T-helper 17 cell (primary cell): ENCODE data around the gene B3GNT5. TPM values are rescaled to one million over a fixed set of nuclear protein-coding genes. Genes with fewer than 3 reads are reported as not detected.
"Not testable (repeated sequence)": the region's sequence is repeated elsewhere in the genome, so short reads cannot be mapped to it uniquely, and the experiment has no call there.

Experiments used
- ATAC-seq: fragments of 150-1000 bp; cut with Tn5 transposase; 2 replicates; pipeline ENCODE4 v1.10.0; 2021; ENCODE audit warnings: mild to moderate bottlenecking, moderate library complexity
- DNase-seq, 3 donors: peaks; one replicate each; pipeline versions ENCODE4 v3.0.0 to v3.0.0-alpha.2; 2020 to 2021
- H3K9me3 ChIP-seq: one replicate; pipeline ENCODE4 v1.7.0; 2013; ENCODE audit warnings: low read length, mild to moderate bottlenecking; ENCODE audit not compliant: control insufficient read depth, poor library complexity, severe bottlenecking
- H3K27ac Mint-ChIP-seq: one replicate; pipeline ENCODE4 v1.8.0; 2022; ENCODE audit warnings: mild to moderate bottlenecking, moderate library complexity, mixed read lengths
- H3K27me3 Mint-ChIP-seq: one replicate; pipeline ENCODE4 v1.8.0; 2022; ENCODE audit warnings: mixed read lengths
- H3K36me3 Mint-ChIP-seq: one replicate; pipeline ENCODE4 v1.8.0; 2022; ENCODE audit warnings: low read depth, mixed read lengths
- H3K4me1 Mint-ChIP-seq: one replicate; pipeline ENCODE4 v1.8.0; 2022; ENCODE audit warnings: mild to moderate bottlenecking, mixed read lengths
- H3K4me3 Mint-ChIP-seq: one replicate; pipeline ENCODE4 v1.8.0; 2022; ENCODE audit warnings: mild to moderate bottlenecking, moderate library complexity, mixed read lengths
- total RNA-seq, 4 donors: library from RNA in 2 of 4; stranded (reverse) in 2 of 4; gene quantifications; one replicate each; pipeline ENCODE4 v1.2.3 and lab custom pipeline; 2022 to 2026

The B3GNT5 gene
- total RNA-seq, 2 donors from 2014 or later: 1.6 to 2.1 TPM

GRCh38 chr3:183217548-183218332 is 35.3 kb upstream of the B3GNT5 start:
- ATAC-seq: no peak

DNA sequence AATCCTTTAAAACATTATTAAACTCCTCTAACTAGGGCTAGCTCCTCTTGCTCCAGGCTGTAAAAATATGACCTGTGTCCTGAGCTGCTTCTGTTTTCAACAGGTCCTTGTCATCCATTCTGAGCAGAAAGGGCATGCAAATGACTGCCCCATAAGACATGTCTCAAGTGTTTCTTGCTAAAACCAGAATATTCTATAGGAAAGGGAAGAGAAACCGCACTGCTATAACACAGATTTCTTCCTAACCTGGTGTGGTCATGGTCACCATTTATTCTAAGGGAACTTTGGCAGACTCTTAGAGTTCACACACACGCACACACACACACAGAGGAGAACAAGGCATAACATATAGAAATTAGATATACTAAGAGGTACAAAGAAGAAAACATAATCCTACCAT is 34.2 kb upstream of the B3GNT5 start:
- Mint-ChIP-seq H3K27me3 (no peaks in the 10 kb centered on the region), H3K4me1 (no peaks in the 10 kb centered on the region), H3K36me3 (peaks cover 3% of the 10 kb centered on the region), H3K4me3 (no peak overlapping the region), H3K27ac (no peak overlapping the region)
- no peaks in the 10 kb centered on the region for H3K9me3 ChIP-seq
- no peak for ATAC-seq
- no peak for DNase-seq

More at GRCh38 chr3:183217548-183218332, 35.3 kb upstream of the B3GNT5 start:
- DNase-seq: no peak
- peaks cover 3% of the 10 kb centered on the region for H3K36me3 Mint-ChIP-seq
- no peaks in the 10 kb centered on the region for H3K4me1 Mint-ChIP-seq
- no peak overlapping the region for H3K27ac Mint-ChIP-seq
- H3K27me3 Mint-ChIP-seq: no peaks in the 10 kb centered on the region
- no peak overlapping the region for H3K4me3 Mint-ChIP-seq
- no peaks in the 10 kb centered on the region for H3K9me3 ChIP-seq

DNA sequence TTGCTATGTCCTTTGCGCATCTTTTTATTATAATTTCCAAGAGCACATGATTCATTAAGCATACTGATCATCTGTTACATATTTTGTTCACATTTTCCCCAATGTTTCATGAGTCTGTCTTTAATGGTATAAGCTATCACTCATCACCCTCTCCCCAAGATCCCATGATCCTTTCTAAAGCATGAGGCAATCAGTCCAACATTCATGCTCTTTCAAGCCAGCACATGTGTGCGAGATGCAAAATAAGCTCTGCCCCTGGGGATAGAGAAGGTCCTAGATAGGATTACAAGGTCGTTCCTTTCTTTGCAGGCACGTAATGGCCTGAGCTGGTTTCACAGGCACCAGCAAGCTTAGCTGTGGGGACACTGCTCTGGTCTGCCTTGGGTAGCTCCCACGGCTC is 32.2 kb upstream of the B3GNT5 start:
- H3K9me3 ChIP-seq: no peaks in the 10 kb centered on the region
- ATAC-seq (no peak), DNase-seq (no peak)
- Mint-ChIP-seq H3K36me3 (no peaks in the 10 kb centered on the region), H3K27ac (no peak overlapping the region), H3K4me1 (peaks cover 11% of the 10 kb centered on the region), H3K27me3 (no peaks in the 10 kb centered on the region), H3K4me3 (no peak overlapping the region)

- H3K9me3 ChIP-seq: no peaks in the 10 kb centered on the region
- DNase-seq (no peak), ATAC-seq (no peak)
- Mint-ChIP-seq H3K36me3 (peaks cover 4% of the 10 kb centered on the region), H3K27ac (no peak overlapping the region), H3K4me1 (peaks cover 11% of the 10 kb centered on the region), H3K4me3 (no peak overlapping the region), H3K27me3 (no peaks in the 10 kb centered on the region)
Observed at GRCh38 chr3:183222631-183223235, 30.3 kb upstream of the B3GNT5 start.

DNA sequence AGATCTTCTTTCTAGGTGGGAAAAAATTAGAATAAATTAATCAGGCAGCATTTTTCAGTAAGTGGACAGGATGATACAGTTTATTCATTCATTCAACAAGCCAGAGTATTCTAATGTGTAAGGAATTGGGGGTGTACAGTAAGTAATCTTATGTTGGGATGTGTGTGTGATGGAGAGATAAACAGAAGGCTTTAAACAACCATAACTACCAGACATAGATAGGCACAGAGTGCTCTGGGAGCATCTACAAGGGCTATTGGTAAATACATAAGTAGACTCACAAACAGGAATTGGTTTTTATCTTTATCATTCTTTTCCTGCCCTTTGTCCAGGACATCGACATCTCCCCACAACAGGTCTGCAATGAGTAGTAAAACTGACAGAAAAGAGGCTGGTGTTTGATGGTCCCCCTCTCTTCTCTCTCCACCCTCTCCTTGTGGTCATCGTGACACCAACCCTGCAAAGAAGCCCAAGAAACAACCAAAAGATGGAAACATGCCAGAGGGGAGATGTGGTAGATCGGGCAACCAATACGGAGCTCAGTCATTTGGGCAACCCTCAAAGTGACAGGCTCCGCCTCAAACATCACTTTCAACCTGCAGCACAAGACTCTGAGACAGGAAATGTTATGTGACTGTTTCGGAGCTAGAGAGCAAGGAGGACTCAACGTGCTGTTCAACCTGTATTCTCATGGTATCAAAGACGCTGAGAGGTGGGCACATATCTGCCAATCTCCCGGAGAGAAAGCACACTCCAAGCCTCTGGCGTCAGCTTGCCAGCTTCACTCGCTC is 28.7 kb upstream of the B3GNT5 start:
- peaks cover 11% of the 10 kb centered on the region for H3K4me1 Mint-ChIP-seq
- peaks cover 7% of the 10 kb centered on the region for H3K36me3 Mint-ChIP-seq
- peak overlapping the region; percentile 79 for H3K27ac Mint-ChIP-seq
- no peaks in the 10 kb centered on the region for H3K9me3 ChIP-seq
- ATAC-seq: peak; percentile 87
- no peak for DNase-seq
- H3K4me3 Mint-ChIP-seq: peak overlapping the region; percentile 80
- H3K27me3 Mint-ChIP-seq: no peaks in the 10 kb centered on the region

DNA sequence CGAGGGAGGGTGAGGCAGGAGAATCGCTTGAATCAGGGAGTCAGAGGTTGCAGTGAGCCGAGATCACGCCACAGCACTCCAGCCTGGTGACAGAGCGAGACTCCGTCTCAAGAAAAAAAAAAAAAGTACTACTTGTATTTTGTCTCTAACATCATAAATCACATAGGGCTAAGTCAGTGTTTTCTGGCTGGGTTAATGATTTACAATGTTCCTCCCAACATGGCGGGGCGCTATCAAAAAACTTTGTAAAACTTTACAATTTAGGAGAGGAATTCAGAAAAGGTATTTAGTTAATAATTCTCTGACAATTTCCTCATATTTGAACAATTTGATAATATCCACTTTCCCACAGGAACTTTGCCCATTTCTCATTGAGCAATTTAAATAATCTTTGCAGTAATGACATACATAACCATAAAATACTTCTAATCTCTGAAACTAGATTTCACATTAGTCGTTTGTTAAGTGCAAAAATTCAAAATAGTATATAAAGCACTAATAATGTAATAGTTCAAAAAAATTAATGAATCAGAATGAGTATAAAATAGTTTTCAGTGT is 26.6 kb upstream of the B3GNT5 start:
- DNase-seq (no peak), ATAC-seq (no peak)
- Mint-ChIP-seq H3K27ac (no peak overlapping the region), H3K4me1 (peaks cover 11% of the 10 kb centered on the region), H3K36me3 (peaks cover 11% of the 10 kb centered on the region), H3K27me3 (no peaks in the 10 kb centered on the region), H3K4me3 (no peak overlapping the region)
- no peaks in the 10 kb centered on the region for H3K9me3 ChIP-seq

DNA sequence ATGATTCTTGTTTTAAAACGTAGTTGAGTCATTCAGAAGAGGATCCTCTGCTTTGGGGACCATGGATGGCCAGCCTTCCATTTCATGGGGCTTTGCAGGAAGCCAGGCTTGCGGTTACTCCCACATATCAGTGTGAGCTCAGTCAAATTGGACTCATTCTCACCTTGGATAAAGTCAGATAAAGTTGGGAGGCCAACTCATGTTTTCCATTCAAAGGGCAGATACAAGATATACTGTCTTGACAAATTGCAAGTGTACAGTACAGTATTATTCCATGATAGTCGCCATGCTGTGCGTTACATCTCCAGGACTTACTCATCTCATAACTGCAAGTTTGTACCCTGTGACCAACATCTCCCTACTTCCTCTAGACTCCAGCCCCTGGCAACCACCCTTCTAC is 25.5 kb upstream of the B3GNT5 start:
- ATAC-seq: no peak
- Mint-ChIP-seq H3K4me1 (peaks cover 11% of the 10 kb centered on the region), H3K4me3 (no peak overlapping the region), H3K27me3 (no peaks in the 10 kb centered on the region), H3K36me3 (peaks cover 11% of the 10 kb centered on the region), H3K27ac (no peak overlapping the region)
- H3K9me3 ChIP-seq: no peaks in the 10 kb centered on the region
- DNase-seq: no peak

DNA sequence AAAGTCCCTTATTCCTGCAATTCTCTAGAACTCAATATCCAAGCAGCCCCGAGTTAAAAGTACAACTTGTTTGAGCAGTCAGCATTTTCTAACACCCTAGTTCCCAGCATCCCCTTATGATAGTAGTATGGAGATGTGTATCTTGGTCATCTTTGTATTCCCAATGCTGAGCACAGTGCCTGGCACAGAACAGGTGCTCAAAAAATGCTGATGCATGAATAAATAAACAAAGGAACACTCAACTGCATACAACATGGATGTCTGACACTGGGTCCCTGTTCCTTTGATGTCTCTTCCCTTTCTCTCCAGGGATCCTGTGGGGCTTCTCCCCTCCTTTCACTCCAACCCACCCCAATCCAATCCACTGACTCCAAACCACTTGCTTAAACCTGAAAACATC is 23.9 kb upstream of the B3GNT5 start:
- peaks cover 11% of the 10 kb centered on the region for H3K36me3 Mint-ChIP-seq
- no peaks in the 10 kb centered on the region for H3K9me3 ChIP-seq
- no peak for DNase-seq
- ATAC-seq: no peak
- H3K27me3 Mint-ChIP-seq: no peaks in the 10 kb centered on the region
- H3K4me1 Mint-ChIP-seq: peaks cover 9% of the 10 kb centered on the region
- no peak overlapping the region for H3K27ac Mint-ChIP-seq
- no peak overlapping the region for H3K4me3 Mint-ChIP-seq

GRCh38 chr3:183230251-183230650 is 22.8 kb upstream of the B3GNT5 start:
- not testable (repeated sequence) for H3K27ac Mint-ChIP-seq, ATAC-seq, H3K4me3 Mint-ChIP-seq, H3K9me3 ChIP-seq, H3K4me1 Mint-ChIP-seq, H3K27me3 Mint-ChIP-seq, DNase-seq
- H3K36me3 Mint-ChIP-seq: peaks cover 11% of the 10 kb centered on the region

- Mint-ChIP-seq H3K27me3 (no peaks in the 10 kb centered on the region), H3K4me3 (no peak overlapping the region), H3K27ac (no peak overlapping the region), H3K36me3 (peaks cover 11% of the 10 kb centered on the region), H3K4me1 (no peaks in the 10 kb centered on the region)
- no peaks in the 10 kb centered on the region for H3K9me3 ChIP-seq
- no peak for DNase-seq
- no peak for ATAC-seq
Observed at GRCh38 chr3:183230826-183231225, 22.2 kb upstream of the B3GNT5 start.

DNA sequence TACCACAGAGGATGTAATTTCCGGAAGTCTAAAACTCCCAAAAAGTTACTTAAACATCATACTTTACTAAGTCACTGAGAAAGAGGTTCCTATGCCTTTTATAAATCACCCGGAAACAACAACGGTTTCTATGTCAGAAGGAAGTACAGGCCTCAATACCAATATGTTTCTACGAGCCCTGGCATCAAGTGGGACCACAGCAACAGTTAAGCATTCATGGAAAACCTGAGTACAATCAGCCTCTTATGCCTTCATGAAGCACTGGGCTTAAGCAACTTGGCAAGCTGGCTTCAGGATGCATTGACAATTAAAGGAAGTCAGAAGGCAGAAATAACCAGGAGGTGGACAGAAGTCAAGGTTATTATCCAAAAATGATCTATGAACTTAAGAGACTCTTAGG is 19.1 kb upstream of the B3GNT5 start:
- no peaks in the 10 kb centered on the region for H3K9me3 ChIP-seq
- Mint-ChIP-seq H3K36me3 (peaks cover 5% of the 10 kb centered on the region), H3K4me1 (no peaks in the 10 kb centered on the region), H3K27ac (no peak overlapping the region), H3K4me3 (no peak overlapping the region), H3K27me3 (no peaks in the 10 kb centered on the region)
- ATAC-seq (no peak), DNase-seq (no peak)

GRCh38 chr3:183239046-183239445 is 14.0 kb upstream of the B3GNT5 start:
- no peaks in the 10 kb centered on the region for H3K36me3 Mint-ChIP-seq
- DNase-seq (no peak), ATAC-seq (no peak)
- no peak overlapping the region for H3K4me3 Mint-ChIP-seq
- H3K9me3 ChIP-seq: peaks cover 3% of the 10 kb centered on the region
- no peaks in the 10 kb centered on the region for H3K27me3 Mint-ChIP-seq
- no peak overlapping the region for H3K27ac Mint-ChIP-seq
- no peaks in the 10 kb centered on the region for H3K4me1 Mint-ChIP-seq

- H3K36me3 Mint-ChIP-seq: no peaks in the 10 kb centered on the region
- H3K27ac Mint-ChIP-seq: no peak overlapping the region
- H3K4me1 Mint-ChIP-seq: no peaks in the 10 kb centered on the region
- ATAC-seq (no peak), DNase-seq (no peak)
- no peak overlapping the region for H3K4me3 Mint-ChIP-seq
- H3K27me3 Mint-ChIP-seq: no peaks in the 10 kb centered on the region
- peaks cover 3% of the 10 kb centered on the region for H3K9me3 ChIP-seq
Observed at GRCh38 chr3:183242431-183242830, 10.6 kb upstream of the B3GNT5 start.
